Peyer's patch (tissue), 4 donors: ENCODE data around the gene NFYA.

Source experiments
- POLR2A ChIP-seq, 2 donors: fragments of 450-650 bp; IDR thresholded peaks; one replicate each; pipeline ENCODE4 v1.5.1; 2017; ENCODE audit warnings: antibody characterized with exemption in 2 of 2, mild to moderate bottlenecking in 2 of 2, moderate library complexity in 2 of 2
- TF ChIP-seq, protein P1 (sequence below), 6 experiments: fragments of 450-650 bp in 4 of 6; fragments of 200-600 bp in 2 of 6; sonication (generic) in 1 of 6; IDR thresholded peaks; one replicate each; pipeline ENCODE4 v1.5.1; 2017 to 2019; ENCODE audit warnings: antibody characterized with exemption in 6 of 6, mild to moderate bottlenecking in 3 of 6, moderate library complexity in 1 of 6

DNA sequence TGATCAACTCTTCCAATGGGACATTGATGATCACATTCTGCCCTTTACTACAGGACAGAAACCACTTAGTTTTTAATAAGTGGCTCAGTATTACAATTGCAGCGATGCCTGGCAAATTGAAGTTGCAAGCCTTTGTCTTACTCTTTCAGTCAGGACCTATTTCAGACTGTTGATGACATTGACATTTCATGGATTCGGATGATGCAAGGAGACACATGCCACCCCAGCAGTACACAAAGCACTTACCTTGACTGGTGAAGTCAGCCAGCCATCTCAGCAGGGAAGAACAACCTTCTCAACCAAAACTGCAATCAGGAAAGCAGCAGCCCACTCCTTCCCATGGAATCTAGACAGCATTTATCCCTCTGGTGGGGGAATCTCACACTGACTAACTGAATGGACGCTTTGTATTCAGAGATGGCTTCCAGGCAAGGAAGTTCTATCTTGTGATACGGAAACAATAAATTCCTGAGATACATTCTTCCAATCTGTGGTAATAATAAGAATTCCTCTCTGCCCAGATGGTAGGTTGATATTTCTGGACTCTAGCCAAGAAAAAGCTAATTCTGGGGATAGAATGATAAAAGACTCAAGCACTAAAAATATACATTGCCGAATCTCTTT, 24.8 kb downstream of the NFYA start:
- TF ChIP-seq POLR2A (IDR thresholded peaks at IDR 0.05): no peak
- TF ChIP-seq, protein P1, sequence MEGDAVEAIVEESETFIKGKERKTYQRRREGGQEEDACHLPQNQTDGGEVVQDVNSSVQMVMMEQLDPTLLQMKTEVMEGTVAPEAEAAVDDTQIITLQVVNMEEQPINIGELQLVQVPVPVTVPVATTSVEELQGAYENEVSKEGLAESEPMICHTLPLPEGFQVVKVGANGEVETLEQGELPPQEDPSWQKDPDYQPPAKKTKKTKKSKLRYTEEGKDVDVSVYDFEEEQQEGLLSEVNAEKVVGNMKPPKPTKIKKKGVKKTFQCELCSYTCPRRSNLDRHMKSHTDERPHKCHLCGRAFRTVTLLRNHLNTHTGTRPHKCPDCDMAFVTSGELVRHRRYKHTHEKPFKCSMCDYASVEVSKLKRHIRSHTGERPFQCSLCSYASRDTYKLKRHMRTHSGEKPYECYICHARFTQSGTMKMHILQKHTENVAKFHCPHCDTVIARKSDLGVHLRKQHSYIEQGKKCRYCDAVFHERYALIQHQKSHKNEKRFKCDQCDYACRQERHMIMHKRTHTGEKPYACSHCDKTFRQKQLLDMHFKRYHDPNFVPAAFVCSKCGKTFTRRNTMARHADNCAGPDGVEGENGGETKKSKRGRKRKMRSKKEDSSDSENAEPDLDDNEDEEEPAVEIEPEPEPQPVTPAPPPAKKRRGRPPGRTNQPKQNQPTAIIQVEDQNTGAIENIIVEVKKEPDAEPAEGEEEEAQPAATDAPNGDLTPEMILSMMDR (IDR thresholded peaks at IDR 0.05): no peak
